Adipose tissue (tissue), 3 donors: ENCODE data around the gene PCID2. TPM values are rescaled to one million over a fixed set of nuclear protein-coding genes. Genes with fewer than 3 reads are reported as not detected.

ENCODE experiments used
- H3K27ac ChIP-seq: one replicate; pipeline ENCODE4 v1.5.1; 2013; ENCODE audit warnings: low read depth, low read length
- WGBS, 3 donors: extraction: QIAGEN DNeasy Blood & Tissue Kit; methylation state at CpG; one replicate each; pipeline ENCODE4 v1.1.7; 2013; 5-methylcytosine and 5-hydroxymethylcytosine counted together
- polyA plus RNA-seq, 3 donors: library from polyadenylated mRNA; stranded (reverse); fragments of 200-250 nt; gene quantifications; one replicate each; pipeline ENCODE4 v1.2.3, GENCODE V29; 2013
- donor health status: healthy with polysubstance abuse.
- donor health status: Bipolar disorder and iron deficiency.
- donor health status: healthy.

PCID2 gene
- polyA plus RNA-seq, 3 donors = 23.6 to 37.8 (median 28.4) TPM

DNA sequence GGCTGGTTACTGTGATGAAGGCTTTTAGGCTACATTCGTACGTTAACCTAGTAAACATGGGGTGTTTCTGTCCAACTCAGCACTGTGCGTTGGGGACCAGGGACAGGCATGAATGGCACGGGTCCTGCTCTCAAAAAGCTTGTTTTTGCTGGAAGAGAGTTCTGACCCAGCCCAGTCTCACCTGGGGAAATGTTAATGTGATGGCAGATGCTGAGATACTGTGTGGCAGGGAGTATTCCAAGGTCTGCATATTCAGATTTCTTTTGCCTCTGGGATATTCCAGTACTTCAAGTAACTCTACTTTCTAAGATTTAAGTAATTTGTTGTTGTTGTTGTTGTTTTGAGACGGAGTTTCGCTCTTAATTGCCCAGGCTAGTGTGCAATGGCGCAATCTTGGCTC is 14.6 kb upstream of the PCID2 start:
- 93 to 98% (median 94%) methylated on average over 7 of the region's 7 CpGs for WGBS, 3 donors
- H3K27ac ChIP-seq = no peak overlapping the region

DNA sequence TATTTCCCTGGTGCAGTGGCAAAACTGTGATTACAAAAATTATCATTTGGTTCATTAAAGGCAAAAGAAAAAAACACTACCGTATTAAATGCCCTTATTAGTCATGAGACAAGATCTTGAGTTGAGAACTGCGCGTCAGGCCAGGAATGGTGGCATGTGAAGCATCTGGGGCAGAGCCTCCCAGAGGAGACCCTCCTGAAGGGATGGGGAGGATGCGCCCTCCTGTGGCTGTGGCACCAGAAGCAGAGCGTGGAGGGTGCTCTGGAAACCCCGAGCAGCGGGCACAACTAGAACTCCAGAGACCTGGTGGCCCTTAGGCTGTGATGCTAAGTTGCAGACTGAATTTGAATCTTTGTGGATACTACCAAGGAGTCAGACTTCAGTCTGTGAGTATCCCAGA is 12.4 kb upstream of the PCID2 start:
- no peak overlapping the region for H3K27ac ChIP-seq
- 93% methylated on average over 7 of the region's 7 CpGs for WGBS, 3 donors

DNA sequence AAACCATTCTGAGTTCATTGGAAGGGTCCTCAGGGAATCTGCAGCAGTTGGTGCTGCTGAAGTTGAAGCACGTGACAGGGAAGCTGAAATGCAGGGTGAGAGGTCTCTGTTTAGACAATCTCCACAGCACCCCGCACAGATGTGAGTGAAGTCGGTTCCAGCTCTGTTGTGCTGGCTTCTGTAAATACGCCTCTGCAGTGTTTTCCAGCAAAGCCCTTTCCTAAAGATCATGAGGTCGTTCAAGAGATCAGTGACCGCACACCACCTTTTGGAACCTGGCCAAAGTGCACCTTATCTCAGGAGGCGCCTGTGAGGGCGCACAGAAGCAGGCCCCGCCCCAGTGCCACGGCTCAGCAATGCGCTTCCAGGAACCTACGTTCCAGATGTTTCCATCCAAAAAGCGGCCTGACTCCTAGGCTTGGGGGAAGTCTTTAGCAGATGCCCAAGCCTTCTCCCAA is 11.7 kb upstream of the PCID2 start:
- H3K27ac ChIP-seq = no peak overlapping the region

DNA sequence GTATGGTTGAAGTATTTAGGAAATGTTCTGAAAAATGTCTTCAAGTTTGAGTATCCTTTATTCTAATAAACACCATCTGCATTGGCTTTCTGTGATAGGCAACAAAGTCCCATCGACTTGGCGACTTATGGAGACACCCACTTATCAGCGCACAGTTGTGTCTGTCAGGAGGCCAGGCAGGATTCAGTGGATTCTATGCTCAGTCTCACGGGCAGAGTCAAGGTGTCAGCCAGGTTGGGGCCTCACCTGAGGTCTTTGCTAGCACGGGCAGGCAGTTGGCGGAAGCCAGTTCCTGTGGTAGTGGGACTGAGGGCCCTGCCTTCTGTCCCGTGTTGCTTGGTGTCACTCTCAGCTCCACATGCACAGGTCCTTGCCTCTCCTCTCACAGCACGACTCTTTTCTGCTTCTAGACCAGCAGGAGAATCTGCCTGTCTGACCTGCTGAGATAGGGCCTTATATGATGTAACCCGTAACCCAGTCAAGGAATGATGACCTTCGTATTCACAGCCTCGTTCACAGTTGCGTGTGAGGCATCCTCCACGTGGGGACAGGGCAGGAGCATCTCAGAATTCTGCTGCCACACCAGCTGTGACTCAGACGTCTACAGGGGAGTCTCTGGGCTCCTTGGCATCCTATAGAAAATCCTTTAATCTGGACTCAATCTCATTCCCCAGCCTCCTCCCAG is 10.9 kb upstream of the PCID2 start:
- no peak overlapping the region for H3K27ac ChIP-seq
- 87 to 90% (median 87%) methylated on average over 14 of the region's 14 CpGs for WGBS, 3 donors

More for the DNA sequence above, 11.7 kb upstream of the PCID2 start:
- WGBS, 3 donors = 42 to 79% (median 71%) methylated on average over 13 of the region's 13 CpGs

DNA sequence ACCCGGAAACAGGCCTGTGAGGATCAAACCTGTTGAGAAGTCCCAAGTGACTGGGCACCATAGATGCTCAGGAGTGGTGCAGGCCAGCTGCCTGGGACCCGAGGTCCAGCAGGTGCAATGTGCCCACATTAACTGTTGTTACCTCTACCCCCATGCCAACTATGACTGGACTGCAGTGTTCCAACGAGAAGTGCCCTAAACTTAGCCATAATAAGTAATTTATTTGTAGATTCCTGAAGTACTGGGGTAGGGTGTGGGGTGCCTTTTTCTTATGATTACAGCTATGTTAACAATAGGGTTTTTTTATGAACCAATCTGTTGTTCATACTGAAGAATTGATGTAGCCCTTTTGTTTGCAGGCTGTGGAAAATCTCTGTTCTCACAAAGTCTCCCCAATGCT is 10.1 kb upstream of the PCID2 start:
- 53 to 89% (median 81%) methylated on average over 3 of the region's 3 CpGs for WGBS, 3 donors
- no peak overlapping the region for H3K27ac ChIP-seq

DNA sequence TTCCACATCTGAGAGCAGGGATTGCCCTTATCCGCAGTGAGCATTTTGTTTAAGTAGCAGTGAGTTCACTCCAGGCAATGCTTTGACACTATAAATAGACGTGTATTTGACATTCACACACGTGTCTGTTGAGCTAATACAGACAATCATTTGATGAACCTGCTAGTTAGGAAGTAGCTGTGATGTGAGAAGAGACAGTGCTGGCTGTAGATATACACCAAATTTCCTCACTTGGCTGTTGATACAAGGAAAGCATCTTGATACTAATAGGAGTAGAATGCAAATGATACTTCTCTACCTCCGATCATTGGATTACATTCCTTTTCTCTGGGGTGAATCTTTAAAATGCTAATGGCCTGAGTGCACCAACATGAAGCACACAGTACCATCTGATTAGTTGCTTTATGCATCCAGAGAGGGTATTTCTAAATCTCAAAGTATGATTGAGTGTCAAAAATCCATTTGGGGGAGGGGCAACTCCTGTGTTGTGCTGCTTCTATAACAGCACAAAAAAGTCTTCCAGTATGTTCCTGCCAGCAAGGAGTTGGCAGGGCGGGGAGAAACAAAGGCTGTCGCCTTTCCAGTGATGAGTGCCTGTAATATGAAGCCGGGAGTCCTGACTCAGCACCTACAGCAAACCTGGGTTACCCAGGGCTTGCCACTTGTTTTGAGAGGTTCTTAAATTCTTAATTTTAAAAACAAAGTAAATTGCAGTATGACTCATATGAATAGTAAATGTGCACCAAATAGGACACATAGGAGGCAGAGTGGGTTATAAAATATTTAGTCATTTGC is 8.0 kb upstream of the PCID2 start:
- WGBS, 3 donors = 20 to 54% (median 47%) methylated on average over 7 of the region's 7 CpGs
- H3K27ac ChIP-seq = no peak overlapping the region

DNA sequence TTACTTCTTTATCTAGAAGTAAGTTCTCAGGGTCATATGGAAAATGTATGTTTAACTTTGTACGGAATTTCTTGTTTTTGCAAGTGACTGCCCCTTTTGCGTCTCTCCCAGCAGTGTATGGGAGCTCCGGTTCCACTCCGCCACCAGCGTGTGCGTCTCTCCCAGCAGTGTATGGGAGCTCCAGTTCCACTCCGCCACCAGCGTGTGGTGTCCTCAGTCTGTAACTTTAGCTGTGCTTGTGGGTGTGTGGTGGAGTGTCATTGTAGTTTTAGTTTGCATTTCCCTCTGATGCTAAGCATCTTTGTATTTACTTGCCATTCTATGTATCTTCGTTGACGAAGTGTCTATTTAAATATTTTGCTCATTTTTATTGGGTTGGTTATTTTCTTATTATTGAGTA is 3.3 kb upstream of the PCID2 start:
- WGBS, 3 donors = 94 to 98% (median 97%) methylated on average over 10 of the region's 10 CpGs

DNA sequence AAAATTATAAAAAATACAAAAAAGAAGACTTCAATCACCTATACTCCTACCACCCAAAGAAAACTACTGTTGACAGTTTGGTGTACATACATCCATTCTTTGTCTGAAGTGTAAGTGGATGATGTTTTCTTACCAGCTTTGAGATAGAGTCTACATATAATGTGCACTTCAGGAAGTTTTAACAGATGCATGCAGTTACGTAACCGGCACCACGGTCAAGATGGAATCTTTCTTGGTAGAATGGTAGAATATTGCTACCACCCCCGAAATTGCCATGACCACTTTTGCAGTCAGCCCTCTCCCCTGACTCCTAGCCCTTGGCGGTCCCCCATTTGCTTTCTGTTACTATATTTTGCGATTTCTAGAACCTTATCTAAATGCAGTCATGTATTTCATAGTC is 2.4 kb upstream of the PCID2 start:
- H3K27ac ChIP-seq = no peak overlapping the region
- WGBS, 3 donors = 73 to 94% (median 81%) methylated on average over 6 of the region's 6 CpGs

More for the DNA sequence above, 3.3 kb upstream of the PCID2 start:
- H3K27ac ChIP-seq = no peak overlapping the region

DNA sequence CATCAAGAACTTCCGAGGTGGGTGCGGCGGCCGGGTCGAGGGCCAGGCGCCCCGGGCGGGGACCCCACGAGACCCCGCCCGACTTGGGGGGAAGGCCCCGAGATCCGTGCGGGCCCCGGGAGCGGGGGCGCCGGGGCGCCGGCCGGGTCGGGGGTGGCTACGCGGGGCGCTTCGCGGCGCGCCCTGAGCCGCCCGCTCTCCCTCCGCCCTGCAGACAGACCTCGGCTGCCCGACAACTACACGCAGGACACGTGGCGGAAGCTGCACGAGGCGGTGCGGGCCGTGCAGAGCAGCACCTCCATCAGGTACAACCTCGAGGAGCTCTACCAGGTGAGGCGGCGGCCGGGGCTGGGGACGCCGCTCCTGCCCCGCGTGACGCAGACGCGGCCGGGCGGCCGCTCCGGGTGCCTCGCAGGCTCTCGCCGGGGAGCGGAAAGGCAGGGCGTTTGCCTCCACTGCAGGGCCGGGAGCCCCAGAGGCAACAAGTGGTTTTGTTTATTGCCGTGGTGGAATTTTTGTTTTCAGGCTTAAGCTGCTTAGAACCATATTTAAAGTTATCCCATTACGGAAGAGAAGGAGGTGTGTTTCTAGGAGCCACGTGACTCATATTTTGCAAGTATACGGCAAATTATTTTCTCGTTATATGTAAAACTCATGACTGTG is 1.4 kb upstream of the PCID2 start:
- H3K27ac ChIP-seq = peak overlapping the region; percentile 70
- 0 to 1% (median 0%) methylated on average over 43 to 67 of the region's 67 CpGs for WGBS, 3 donors

DNA sequence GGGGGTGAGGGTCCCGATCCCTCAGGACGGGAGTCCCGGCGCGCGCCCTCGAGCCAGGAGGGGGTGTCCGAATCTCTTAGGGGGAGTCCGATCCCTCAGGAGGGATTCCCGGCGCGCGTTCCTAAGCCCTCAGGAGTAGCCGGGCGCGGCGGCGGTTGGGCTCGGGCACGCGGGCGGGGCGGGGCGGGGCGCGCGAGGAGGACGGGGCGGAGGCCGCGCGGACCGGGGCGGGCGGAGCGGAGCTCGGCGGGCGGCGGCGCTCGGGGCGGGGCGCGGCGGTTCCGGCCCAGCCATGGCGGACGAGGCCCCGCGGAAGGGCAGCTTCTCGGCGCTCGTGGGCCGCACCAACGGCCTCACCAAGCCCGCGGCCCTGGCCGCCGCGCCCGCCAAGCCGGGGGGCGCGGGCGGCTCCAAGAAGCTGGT is 878 bp upstream of the PCID2 start, which contains the start of gene CUL4A:
Gene CUL4A (plus strand): TSS at position 278 of the 423 bp plus-strand sequence. CDS start 15 bp downstream, at position 293.
- WGBS, 3 donors = 0 to 1% (median 0%) methylated on average over 8 to 55 of the region's 66 CpGs
- H3K27ac ChIP-seq = peak within 1 kb of the TSS; percentile 86

DNA sequence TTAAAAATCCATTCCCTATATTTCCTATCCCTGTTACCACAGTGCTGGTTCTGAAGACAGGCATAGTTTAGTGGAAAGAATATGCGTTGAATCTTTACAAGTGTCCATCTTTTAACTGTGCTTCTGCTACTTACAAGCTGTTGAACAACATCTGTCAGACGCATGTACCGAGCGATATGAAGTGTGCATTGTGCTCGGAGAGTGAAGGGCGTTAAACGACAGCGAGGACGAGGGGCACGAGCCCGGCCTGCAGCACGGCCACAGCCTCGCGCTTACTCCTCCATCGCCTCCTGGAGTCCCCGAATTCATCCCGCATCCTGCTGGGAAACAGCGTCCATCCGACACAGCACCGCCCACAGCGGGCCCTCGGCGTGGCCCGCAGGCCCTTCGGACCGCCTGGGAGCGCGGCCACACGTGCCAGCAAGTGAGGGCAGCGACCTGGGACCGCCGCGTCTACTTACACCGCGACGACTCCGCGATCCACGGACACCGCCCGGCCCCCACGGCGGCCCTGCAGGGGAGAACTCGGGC is 514 bp downstream of the PCID2 start:
- H3K27ac ChIP-seq = peak overlapping the region; percentile 86
- 0 to 1% (median 1%) methylated on average over 44 of the region's 44 CpGs for WGBS, 3 donors

DNA sequence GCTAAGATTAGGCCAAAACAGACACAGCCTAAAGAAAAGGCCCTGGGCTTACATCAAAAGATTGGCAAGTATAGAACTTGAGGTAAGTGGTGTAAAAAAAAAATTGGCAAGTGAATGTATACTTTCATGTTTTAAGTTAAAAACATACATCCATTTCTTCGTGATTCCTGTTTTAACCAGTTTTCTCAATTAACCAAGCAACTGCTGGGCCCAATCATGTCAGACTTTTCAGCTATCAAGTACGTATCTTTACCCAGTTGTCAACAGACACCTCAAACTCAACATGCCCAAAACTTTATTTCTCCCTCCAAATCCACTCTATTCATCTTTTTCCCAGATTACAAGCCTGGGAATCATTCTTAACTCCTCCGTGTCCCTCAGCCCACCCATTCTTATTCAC is 1.0 kb downstream of the PCID2 start:
- WGBS, 3 donors = 25 to 52% (median 41%) methylated on average over 3 of the region's 3 CpGs
- no peak overlapping the region for H3K27ac ChIP-seq

DNA sequence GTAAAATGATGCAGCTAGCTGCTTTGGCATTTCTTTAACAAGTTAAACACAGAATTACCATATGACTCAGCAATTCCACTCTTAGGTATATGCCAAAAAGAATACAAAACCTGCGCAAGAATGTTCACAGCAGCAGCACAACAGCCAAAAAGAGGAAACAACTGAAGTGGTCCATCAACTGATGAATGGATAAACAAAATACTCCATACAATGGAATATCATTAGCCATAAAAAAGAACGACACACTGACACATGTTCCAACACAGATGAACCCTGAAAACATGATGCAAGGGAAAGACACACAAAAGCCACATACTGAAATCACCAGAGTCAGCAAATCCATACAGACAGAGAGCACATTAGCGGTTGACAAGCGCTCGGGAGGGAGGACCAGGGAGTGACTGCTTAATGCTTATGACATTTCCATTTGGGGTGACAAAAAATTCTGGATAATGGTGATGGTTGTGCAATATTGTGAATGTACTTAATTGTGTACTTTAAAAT is 3.0 kb downstream of the PCID2 start:
- WGBS, 3 donors = 61 to 75% (median 65%) methylated on average over 5 of the region's 5 CpGs
- H3K27ac ChIP-seq = no peak overlapping the region

DNA sequence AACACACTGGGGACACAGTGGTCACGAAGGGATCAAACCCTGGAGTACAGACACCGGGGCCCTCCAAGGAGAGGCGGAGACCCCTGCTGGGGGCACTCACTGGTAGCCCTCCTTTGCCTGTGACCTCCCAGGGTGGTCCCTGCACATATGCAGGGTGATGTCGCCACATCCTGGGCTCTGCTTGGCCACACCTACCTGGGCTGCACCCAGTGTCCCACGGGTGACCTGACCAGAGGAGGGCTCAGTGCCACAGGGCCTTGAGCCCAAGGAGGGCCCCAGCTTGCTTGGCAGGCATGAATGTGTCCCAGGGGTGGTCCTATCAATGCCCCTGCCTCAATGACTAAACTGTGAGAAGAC is 4.1 kb downstream of the PCID2 start:
- 85 to 91% (median 88%) methylated on average over 5 of the region's 5 CpGs for WGBS, 3 donors
- H3K27ac ChIP-seq = no peak overlapping the region

DNA sequence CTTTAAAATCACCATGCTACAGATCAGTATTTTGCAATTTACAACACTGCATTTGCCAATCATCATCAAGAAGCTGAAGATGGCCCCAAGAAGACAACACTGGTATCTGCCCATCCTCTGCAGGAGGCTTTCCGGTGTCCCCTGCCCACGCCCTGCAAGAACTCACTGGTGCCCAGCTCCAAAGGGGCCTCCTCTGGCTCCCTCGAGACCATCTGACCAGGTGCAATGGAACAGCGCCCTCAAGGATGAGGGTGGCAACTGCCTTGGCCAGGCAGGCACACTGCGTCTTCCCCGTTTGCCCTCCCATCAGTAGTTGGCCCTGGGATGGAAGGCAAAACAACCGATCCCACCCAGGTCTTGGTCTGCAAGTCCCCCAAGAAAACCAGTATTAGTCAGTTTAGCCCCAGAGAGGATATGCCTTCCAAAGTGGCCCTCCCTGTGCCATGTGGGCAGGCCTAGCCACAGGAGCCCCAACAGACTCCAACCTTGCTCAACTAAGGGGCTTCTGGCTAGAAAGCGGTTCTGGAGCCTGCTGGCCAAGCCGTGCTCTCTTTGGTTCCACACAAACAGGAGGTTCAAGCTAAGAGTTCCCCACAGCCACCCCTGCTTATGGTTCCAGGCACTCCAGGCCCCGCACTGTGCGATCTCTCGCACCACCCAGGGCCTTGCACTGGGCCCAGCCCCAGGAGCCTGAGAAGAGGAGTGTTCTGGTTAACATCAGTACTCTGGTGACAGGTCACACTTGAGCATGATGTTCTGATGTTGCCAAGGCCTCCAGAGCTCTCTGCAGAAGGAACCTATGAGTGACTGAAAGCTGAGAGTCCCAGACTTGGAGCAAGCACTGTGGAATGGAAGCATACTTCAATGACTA is 4.7 kb downstream of the PCID2 start:
- H3K27ac ChIP-seq = no peak overlapping the region
- 87 to 95% (median 94%) methylated on average over 12 of the region's 12 CpGs for WGBS, 3 donors

DNA sequence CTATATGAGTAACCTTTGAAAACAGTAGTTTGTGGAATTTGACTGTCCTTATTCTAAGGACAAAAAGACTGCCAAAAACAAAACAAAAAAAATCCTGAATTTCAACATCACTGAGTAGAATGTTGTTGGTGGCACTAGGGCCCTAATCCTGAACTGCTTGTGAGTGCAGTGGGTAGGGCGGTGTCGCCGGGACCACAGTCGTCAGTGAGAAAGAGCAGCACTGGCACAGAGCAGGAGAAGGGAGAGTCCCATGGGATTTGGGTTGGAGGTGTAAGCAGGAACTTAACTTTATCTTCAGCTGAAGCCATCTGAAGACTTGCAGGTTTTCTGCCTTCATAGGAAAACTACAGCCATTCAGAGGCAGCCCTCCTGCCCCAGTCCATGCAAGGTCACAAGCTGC is 5.6 kb downstream of the PCID2 start:
- H3K27ac ChIP-seq = no peak overlapping the region

DNA sequence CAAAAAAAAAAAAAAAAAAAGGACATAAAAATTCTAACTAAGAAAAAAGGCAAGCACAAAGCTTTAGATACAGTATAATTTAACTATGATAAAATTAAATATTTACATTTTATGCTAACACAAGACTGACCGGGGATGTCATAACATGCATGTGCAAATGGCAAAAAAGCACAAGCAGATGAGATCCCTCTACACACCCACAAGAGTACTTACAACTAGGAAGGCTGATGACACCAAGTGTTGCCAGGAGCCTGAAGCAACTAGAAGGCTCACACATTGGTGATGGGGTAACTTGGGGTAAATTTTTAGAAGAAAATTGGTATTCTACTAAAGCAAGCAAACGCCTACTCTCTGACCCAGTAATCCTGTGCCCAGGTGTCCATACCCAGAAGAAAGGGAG is 6.7 kb downstream of the PCID2 start:
- WGBS, 3 donors = 90 to 93% (median 91%) methylated on average over 2 of the region's 2 CpGs
- no peak overlapping the region for H3K27ac ChIP-seq

More for the DNA sequence above, 5.6 kb downstream of the PCID2 start:
- 82 to 93% (median 91%) methylated on average over 4 of the region's 4 CpGs for WGBS, 3 donors
